ENCODE data around the gene PRMT7. TPM values are rescaled to one million over a fixed set of nuclear protein-coding genes. Genes with fewer than 3 reads are reported as not detected.

PRMT7 gene
- total RNA-seq, 1 experiment from 2014 or later, result 156 TPM

DNA sequence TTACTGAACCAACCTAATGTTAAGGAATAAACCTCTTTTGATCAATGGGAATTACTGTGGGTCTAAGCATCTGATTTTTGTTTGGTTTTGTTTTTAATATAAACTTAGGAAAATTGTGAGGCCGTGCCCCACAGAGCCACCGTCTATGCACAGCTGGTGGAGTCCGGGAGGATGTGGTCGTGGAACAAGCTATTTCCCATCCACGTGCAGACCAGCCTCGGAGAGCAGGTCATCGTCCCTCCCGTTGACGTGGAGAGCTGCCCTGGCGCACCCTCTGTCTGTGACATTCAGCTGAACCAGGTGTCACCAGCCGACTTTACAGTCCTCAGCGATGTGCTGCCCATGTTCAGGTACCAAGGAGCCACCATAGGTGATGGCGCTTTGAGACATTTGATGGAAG, 28.4 kb downstream of the PRMT7 start:
- ChIA-PET POLR2A (no interaction called here), CTCF (interaction anchor here (0.7 to 1.8 kb wide), 2 partner anchors 8 to 78 kb away, joined by 3 to 4 read pairs; no protein-coding TSS in a partner anchor)
- Histone ChIP-seq H3K9me3 (no peaks in the 10 kb centered on the region), H3K4me1 (peaks cover 2% of the 10 kb centered on the region; the same call in 1 of the 2 replicates), H3K27me3 (replicated peaks; ENCODE audit: control insufficient read depth, insufficient read depth, low read length) (no peaks in the 10 kb centered on the region), H3K4me3 (ENCODE audit: low read depth, low read length) (no peak overlapping the region), H3K36me3 (ENCODE audit: control insufficient read depth, insufficient read depth, low read length) (peaks cover 10% of the 10 kb centered on the region)
- H3K9me3 Mint-ChIP-seq (ENCODE audit: unreplicated experiment), result no peaks in the 10 kb centered on the region
- H3K27ac Mint-ChIP-seq (ENCODE audit: unreplicated experiment), result no peak overlapping the region
- H3K4me1 Mint-ChIP-seq (ENCODE audit: low read depth, unreplicated experiment), result peaks cover 4% of the 10 kb centered on the region
- no TSS peak for BruUV-seq (replicated peaks)
- intact Hi-C loops (cut with micrococcal nuclease; ENCODE audit: unreplicated experiment), result no loop called here
- H3K36me3 Mint-ChIP-seq (ENCODE audit: insufficient read depth, unreplicated experiment), result peaks cover 92% of the 10 kb centered on the region
- H3K27me3 Mint-ChIP-seq (ENCODE audit: insufficient read depth, unreplicated experiment), result no peaks in the 10 kb centered on the region
- no peak for DNase-seq
- TF ChIP-seq, protein P1, sequence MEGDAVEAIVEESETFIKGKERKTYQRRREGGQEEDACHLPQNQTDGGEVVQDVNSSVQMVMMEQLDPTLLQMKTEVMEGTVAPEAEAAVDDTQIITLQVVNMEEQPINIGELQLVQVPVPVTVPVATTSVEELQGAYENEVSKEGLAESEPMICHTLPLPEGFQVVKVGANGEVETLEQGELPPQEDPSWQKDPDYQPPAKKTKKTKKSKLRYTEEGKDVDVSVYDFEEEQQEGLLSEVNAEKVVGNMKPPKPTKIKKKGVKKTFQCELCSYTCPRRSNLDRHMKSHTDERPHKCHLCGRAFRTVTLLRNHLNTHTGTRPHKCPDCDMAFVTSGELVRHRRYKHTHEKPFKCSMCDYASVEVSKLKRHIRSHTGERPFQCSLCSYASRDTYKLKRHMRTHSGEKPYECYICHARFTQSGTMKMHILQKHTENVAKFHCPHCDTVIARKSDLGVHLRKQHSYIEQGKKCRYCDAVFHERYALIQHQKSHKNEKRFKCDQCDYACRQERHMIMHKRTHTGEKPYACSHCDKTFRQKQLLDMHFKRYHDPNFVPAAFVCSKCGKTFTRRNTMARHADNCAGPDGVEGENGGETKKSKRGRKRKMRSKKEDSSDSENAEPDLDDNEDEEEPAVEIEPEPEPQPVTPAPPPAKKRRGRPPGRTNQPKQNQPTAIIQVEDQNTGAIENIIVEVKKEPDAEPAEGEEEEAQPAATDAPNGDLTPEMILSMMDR (IDR thresholded peaks at IDR 0.05; ENCODE audit: insufficient read depth in 1 of 2, low read depth in 1 of 2, low read length in 1 of 2, severe bottlenecking in 1 of 2, unreplicated experiment in 1 of 2), result no peak
- H3K4me3 Mint-ChIP-seq (ENCODE audit: unreplicated experiment), result no peak overlapping the region

DNA sequence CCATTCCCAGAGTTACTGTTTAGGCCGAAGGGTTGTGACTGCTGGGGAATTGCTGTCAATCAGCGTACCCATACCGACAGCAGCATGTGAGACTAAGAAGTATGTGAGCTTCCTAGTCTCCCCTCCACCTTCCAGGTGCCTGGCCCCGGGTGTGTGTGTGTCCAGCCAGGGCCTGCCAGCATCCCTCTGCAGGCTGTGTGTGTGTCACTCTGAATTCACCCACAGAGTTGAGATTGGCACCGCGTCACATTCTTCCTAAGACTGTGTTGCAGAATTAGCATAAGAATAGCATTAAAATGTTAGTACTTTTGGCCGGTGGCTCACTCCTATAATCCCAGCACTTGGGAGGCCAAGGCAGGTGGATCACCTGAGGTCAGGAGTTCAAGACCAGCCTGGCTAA, 31.8 kb downstream of the PRMT7 start:
- Mint-ChIP-seq H3K4me1 (ENCODE audit: low read depth, unreplicated experiment) (no peaks in the 10 kb centered on the region), H3K27ac (ENCODE audit: unreplicated experiment) (no peak overlapping the region), H3K9me3 (ENCODE audit: unreplicated experiment) (no peaks in the 10 kb centered on the region), H3K36me3 (ENCODE audit: insufficient read depth, unreplicated experiment) (peaks cover 91% of the 10 kb centered on the region), H3K4me3 (ENCODE audit: unreplicated experiment) (no peak overlapping the region), H3K27me3 (ENCODE audit: insufficient read depth, unreplicated experiment) (no peaks in the 10 kb centered on the region)
- Histone ChIP-seq H3K4me3 (ENCODE audit: low read depth, low read length) (no peak overlapping the region), H3K9me3 (no peaks in the 10 kb centered on the region), H3K4me1 (no peaks in the 10 kb centered on the region), H3K36me3 (ENCODE audit: control insufficient read depth, insufficient read depth, low read length) (peaks cover 8% of the 10 kb centered on the region), H3K27me3 (replicated peaks; ENCODE audit: control insufficient read depth, insufficient read depth, low read length) (no peaks in the 10 kb centered on the region)
- ChIA-PET CTCF (no interaction called here), POLR2A (no interaction called here)
- intact Hi-C loops (cut with micrococcal nuclease; ENCODE audit: unreplicated experiment), result no loop called here
- BruUV-seq (replicated peaks), result no TSS peak
- TF ChIP-seq, protein P1 (IDR thresholded peaks at IDR 0.05; ENCODE audit: insufficient read depth in 1 of 2, low read depth in 1 of 2, low read length in 1 of 2, severe bottlenecking in 1 of 2, unreplicated experiment in 1 of 2), result no peak
- no peak for DNase-seq

DNA sequence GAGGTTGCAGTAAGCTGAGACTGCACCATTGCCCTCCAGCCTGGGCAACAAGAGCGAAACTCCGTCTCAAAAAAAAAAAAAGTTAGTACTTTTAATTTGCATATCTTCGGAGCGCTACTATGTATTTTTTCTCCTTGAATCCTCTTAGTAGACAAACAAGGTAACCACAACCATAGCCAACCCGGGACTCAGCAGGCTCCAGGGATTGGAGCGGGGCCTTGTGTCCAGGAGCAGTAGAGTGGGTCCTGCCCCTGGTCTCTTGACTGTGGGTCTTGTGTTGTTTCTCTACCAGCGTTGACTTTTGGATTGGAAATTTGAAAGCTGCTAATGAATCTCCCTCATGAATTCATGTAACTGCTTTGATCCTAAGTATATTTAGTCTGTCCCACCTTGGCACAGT, 32.3 kb downstream of the PRMT7 start:
- TF ChIP-seq, protein P1 (IDR thresholded peaks at IDR 0.05; ENCODE audit: insufficient read depth in 1 of 2, low read depth in 1 of 2, low read length in 1 of 2, severe bottlenecking in 1 of 2, unreplicated experiment in 1 of 2), result no peak
- Mint-ChIP-seq H3K4me1 (ENCODE audit: low read depth, unreplicated experiment) (no peaks in the 10 kb centered on the region), H3K4me3 (ENCODE audit: unreplicated experiment) (no peak overlapping the region), H3K27ac (ENCODE audit: unreplicated experiment) (no peak overlapping the region), H3K27me3 (ENCODE audit: insufficient read depth, unreplicated experiment) (no peaks in the 10 kb centered on the region), H3K36me3 (ENCODE audit: insufficient read depth, unreplicated experiment) (peaks cover 91% of the 10 kb centered on the region), H3K9me3 (ENCODE audit: unreplicated experiment) (no peaks in the 10 kb centered on the region)
- POLR2A ChIA-PET, result no interaction called here
- Histone ChIP-seq H3K27me3 (replicated peaks; ENCODE audit: control insufficient read depth, insufficient read depth, low read length) (no peaks in the 10 kb centered on the region), H3K36me3 (ENCODE audit: control insufficient read depth, insufficient read depth, low read length) (peaks cover 8% of the 10 kb centered on the region), H3K4me3 (ENCODE audit: low read depth, low read length) (no peak overlapping the region), H3K4me1 (no peaks in the 10 kb centered on the region), H3K9me3 (no peaks in the 10 kb centered on the region)
- intact Hi-C loops (cut with micrococcal nuclease; ENCODE audit: unreplicated experiment), result no loop called here
- CTCF ChIA-PET, result no interaction called here
- BruUV-seq (replicated peaks), result no TSS peak
- no peak for DNase-seq

All from Caco-2 (cell line).